HepG2 (cell line): ENCODE results near the gene CHKA. TPM values are rescaled to one million over a fixed set of nuclear protein-coding genes. Genes with fewer than 3 reads are reported as not detected.

ENCODE experiments used
- ARNTL ChIP-seq: sonication (generic); formaldehyde crosslinking; IDR thresholded peaks from 2 replicates; pipeline ENCODE4 v1.4.0; 2020; ENCODE audit warnings: mild to moderate bottlenecking, missing genetic modification reagents
- ATF7 ChIP-seq, 2 experiments: fragments of 450-650 bp in 1 of 2; sonication (generic) in 1 of 2; formaldehyde crosslinking in 1 of 2; IDR thresholded peaks; 2 replicates each; pipeline versions ENCODE4 v1.4.0 to v1.6.1; 2016 to 2020; ENCODE audit warnings: antibody characterized with exemption in 1 of 2, mild to moderate bottlenecking in 1 of 2, missing genetic modification reagents in 1 of 2
- CHD2 ChIP-seq: IDR thresholded peaks from 2 replicates; pipeline ENCODE4 v1.6.1; 2011; ENCODE audit warnings: low read depth, low read length, improper control_type of control experiment
- ELF1 ChIP-seq: sonication (generic); formaldehyde crosslinking; IDR thresholded peaks from 2 replicates; pipeline ENCODE4 v1.4.0; 2020; ENCODE audit warnings: missing genetic modification reagents
- FOXM1 ChIP-seq: sonication (generic); formaldehyde crosslinking; IDR thresholded peaks from 2 replicates; pipeline ENCODE4 v1.5.0; 2020; ENCODE audit warnings: missing genetic modification reagents
- HMGXB4 ChIP-seq, 2 experiments: sonication (generic) in 1 of 2; formaldehyde crosslinking in 1 of 2; IDR thresholded peaks; 2 replicates each; pipeline versions ENCODE4 v1.4.0 to v1.6.1; 2018 to 2020; ENCODE audit warnings: missing genetic modification reagents in 2 of 2, borderline replicate concordance in 1 of 2, low read depth in 1 of 2, mild to moderate bottlenecking in 1 of 2, missing biosample characterization in 1 of 2
- MTA1 ChIP-seq: sonication (generic); formaldehyde crosslinking; IDR thresholded peaks from 2 replicates; pipeline ENCODE4 v1.4.0; 2020; ENCODE audit warnings: missing genetic modification reagents, mild to moderate bottlenecking, borderline replicate concordance
- NFIB ChIP-seq: sonication (generic); formaldehyde crosslinking; IDR thresholded peaks from 2 replicates; pipeline ENCODE4 v1.9.0; 2021; ENCODE audit warnings: missing genetic modification reagents, mild to moderate bottlenecking, borderline replicate concordance
- POLR2G ChIP-seq: fragments of 200-400 bp; formaldehyde crosslinking; IDR thresholded peaks from 2 replicates; pipeline ENCODE4 v1.6.1; 2018; ENCODE audit warnings: mild to moderate bottlenecking, low read depth, low read length, moderate library complexity
- RAD51 ChIP-seq: fragments of 450-650 bp; IDR thresholded peaks from 2 replicates; pipeline ENCODE4 v1.6.1; 2016; ENCODE audit warnings: borderline replicate concordance
- RBM22 ChIP-seq: fragments of 200-400 bp; formaldehyde crosslinking; optimal IDR thresholded peaks from 2 replicates; pipeline ENCODE3; 2017; ENCODE audit warnings: mild to moderate bottlenecking, low read length, moderate library complexity
- USF2 ChIP-seq, 2 experiments: sonication (generic) in 1 of 2; formaldehyde crosslinking in 1 of 2; IDR thresholded peaks; 2 replicates each; pipeline versions ENCODE4 v1.5.1 to v1.6.1; 2011 to 2020; ENCODE audit warnings: borderline replicate concordance in 1 of 2, low read depth in 1 of 2, low read length in 1 of 2, mild to moderate bottlenecking in 1 of 2, missing genetic modification reagents in 1 of 2, moderate library complexity in 1 of 2
- ZBED4 ChIP-seq: sonication (generic); formaldehyde crosslinking; IDR thresholded peaks from 2 replicates; pipeline ENCODE4 v1.4.0; 2020; ENCODE audit warnings: missing genetic modification reagents, borderline replicate concordance
- ZFP91 ChIP-seq: sonication (generic); formaldehyde crosslinking; IDR thresholded peaks from 2 replicates; pipeline ENCODE4 v1.9.0; 2022; ENCODE audit warnings: missing genetic modification reagents, mild to moderate bottlenecking, borderline replicate concordance
- ZNF180 ChIP-seq: sonication (generic); formaldehyde crosslinking; IDR thresholded peaks from 2 replicates; pipeline ENCODE4 v1.4.0; 2020; ENCODE audit warnings: low read depth, missing genetic modification reagents, borderline replicate concordance
- ZSCAN5A ChIP-seq: sonication (generic); formaldehyde crosslinking; IDR thresholded peaks from 2 replicates; pipeline ENCODE4 v1.8.0; 2022; ENCODE audit warnings: mild to moderate bottlenecking, missing genetic modification reagents, borderline replicate concordance
- polyA plus RNA-seq, 8 experiments: library from polyadenylated mRNA; depleted of rRNA in 3 of 8; stranded (reverse) in 7 of 8; unstranded in 1 of 8; fragments of >200 nt; fragmentation: Illumina TruSeq in 4 of 8; extraction: Trizol in 4 of 8; gene quantifications; 2 replicates each; pipeline versions ENCODE4 v1.2.1 to v1.2.3, GENCODE V29; 2011 to 2016; ENCODE audit warnings: low read depth in 4 of 8, missing spikeins in 1 of 8, mixed read lengths in 1 of 8; ENCODE audit not compliant: insufficient read depth in 1 of 8
- total RNA-seq, 5 experiments: library from RNA; depleted of rRNA; stranded (reverse); fragments of >200 nt; fragmentation: Illumina TruSeq; extraction: Trizol; gene quantifications; 2 replicates each; pipeline ENCODE4 v1.2.3, GENCODE V29; 2016; ENCODE audit warnings: low read depth in 1 of 5

Gene CHKA
- total and polyA plus RNA-seq, 2 of the 13 experiments (the other 11 are each of a cell fraction or from before 2014, with no cell fraction given) = 71.6 to 92.7 TPM

GRCh38 chr11:68076371-68077042, 44.7 kb downstream of the CHKA start (continued):
- TF ChIP-seq HMGXB4 (CRISPR knock-in tag; IDR thresholded peaks at IDR 0.05; ENCODE audit: borderline replicate concordance in 1 of 2, low read depth in 1 of 2) (0 out of 4 replicates have a peak, but pooled peaks of 1 of the 2 experiments have one; percentile 22), MTA1 (CRISPR knock-in tag) (no peak), ZNF180 (CRISPR knock-in tag) (no peak), ZFP91 (CRISPR knock-in tag) (no peak), POLR2G (no peak), ATF7 (IDR thresholded peaks at IDR 0.05) (no peak), ATF7 (CRISPR knock-in tag; IDR thresholded peaks at IDR 0.05) (no peak), RBM22 (no peak), NFIB (CRISPR knock-in tag) (no peak), RAD51 (no peak), CHD2 (no peak), USF2 (IDR thresholded peaks at IDR 0.05; ENCODE audit: low read depth, low read length) (no peak), USF2 (CRISPR knock-in tag; IDR thresholded peaks at IDR 0.05; ENCODE audit: borderline replicate concordance) (no peak), ELF1 (no peak), FOXM1 (CRISPR knock-in tag) (no peak), ZBED4 (CRISPR knock-in tag) (no peak), ARNTL (CRISPR knock-in tag) (no peak), ZSCAN5A (CRISPR knock-in tag) (no peak)
